Stimulated activated CD4-positive, alpha-beta T cell treated with anti-CD3 and anti-CD28 coated beads, Interleukin-1b, Interleukin-23, amount 100 ng/mL, for 1 hour (primary cell): ENCODE measurements around the gene MEGF11.

Source experiments
- DNase-seq, 2 donors: peaks; one replicate each; pipeline ENCODE4 v3.0.0-alpha.2; 2020; ENCODE audit warnings: low read depth in 2 of 2

The MEGF11 gene

DNA sequence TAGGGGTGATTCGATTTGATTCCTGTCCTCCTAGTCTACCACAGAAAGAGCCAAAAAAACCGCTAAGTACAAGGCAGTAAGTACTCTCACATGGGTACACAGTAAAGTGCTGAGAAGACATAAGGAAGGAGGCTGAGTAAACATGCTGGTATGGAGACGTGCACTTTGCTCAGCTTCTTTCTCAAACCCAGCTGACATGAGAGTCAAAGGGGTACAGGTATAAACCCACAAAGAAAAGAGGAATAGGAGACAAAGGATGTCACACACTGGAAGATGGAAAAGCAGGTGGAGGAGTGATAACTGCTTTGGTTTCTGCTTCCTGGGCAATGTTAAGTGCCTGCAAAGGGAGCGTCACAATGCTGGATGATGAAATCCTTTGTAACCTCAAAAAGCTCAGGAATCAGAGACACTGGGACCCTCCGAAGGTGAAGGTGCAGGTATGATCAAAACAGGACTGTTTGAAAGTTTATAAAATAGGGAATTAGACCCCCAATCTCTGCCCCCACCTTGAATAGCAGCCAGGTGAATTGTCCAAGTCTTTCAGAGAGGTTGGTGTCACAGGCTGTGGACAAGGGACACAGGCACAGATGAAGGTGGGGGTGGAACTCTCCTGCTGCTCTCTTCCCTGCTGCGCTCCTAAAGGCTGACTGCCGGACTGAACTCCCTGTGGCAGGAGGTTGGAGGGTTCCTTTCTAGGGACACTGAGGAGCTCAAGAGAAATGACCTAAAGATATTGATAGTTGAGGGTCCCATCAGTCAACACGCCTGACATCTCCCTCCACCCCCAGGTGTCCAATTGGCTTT is 282.4 kb downstream of the MEGF11 start:
- no peak for DNase-seq

GRCh38 chr15:65969865-65970816 is 283.4 kb downstream of the MEGF11 start:
- no peak for DNase-seq

DNA sequence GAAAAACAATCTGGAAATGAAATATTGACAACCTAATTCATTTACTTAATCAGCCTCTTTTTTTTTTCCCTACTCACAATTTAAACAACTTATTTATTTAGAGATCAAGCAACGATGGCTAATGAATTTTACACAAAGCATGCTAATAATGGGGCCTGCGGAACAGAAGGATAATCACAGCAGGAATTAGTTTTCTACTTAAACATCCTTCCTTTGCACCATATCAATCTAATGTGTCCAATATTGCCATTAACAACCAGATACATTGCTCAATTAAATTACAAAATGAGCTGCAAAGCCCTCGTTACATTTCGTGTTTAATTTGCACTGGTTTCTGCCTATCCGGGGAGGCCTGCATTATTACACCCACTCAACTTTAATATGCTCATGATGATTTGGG is 285.0 kb downstream of the MEGF11 start:
- DNase-seq, result no peak

- no peak for DNase-seq
Measured at GRCh38 chr15:65964792-65965433, 288.6 kb downstream of the MEGF11 start.

DNA sequence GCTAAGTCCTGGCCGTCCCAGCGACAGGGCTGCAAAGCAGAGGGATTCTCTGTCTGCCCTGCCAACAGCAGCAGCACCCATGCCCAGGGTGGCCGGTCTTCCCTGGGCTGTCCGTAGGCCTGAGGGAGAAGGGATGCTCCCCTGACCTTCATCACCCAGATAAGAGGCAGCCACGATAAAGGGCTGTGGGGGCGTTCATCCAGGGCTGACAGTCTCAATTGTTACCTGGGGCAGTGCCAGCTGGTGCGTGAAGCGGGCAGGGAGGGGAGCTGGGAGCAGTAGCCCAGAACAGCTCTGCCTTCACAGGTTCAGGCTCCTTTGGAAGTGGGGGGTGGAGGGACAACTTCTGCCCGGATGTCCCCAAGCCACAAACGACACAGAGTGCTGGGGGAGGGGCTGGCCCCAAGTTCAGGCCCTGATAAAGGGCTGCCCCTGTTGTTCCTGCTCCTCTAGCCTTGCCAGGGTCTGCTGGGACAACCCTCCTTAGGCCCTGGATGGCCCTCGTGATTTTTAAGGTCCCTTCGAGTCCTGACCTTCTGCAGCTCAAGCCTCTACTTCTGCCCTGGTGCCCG is 289.6 kb downstream of the MEGF11 start:
- DNase-seq, result no peak

DNA sequence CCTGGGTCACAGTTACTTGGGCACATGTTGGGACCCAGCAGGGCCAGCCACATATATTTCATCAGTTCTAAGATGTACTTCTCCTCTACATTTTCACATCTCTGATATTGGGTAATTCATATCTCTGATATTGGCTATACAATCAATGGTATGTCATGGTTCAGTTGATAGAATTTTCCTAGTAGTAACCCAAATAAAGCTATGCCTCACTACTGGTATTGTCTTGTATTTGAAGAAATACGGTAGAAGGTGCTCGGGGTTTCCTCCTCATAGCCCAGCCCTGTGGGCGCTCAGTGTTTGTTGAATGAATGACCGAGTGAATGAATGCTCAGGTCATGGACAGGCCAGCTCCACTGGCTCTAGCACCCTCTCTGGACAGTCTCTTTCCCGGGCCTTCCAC is 290.2 kb downstream of the MEGF11 start:
- DNase-seq, result no peak

GRCh38 chr15:65962187-65962586 is 291.4 kb downstream of the MEGF11 start:
- DNase-seq, result no peak

- DNase-seq, result no peak
Measured at GRCh38 chr15:65960586-65960985, 293.0 kb downstream of the MEGF11 start.

DNA sequence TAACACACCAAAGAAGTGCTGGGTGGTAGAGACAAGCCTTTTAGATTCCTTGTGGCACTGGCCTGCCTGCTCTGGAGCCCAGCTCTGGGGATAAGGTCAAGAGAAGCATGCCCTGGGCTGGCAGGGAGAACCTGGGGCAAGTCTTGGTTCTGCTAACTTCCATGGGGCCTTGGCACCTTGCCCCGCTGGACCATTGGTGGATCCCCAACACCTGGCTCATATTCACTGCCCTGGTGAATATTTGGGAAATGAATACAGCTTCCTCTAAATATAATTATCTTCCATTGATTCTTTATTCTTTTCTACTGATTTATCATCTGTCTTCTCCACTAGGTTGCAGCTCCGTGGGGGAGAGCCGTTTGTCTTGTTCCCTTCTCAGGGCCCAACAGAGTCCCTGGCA is 294.7 kb downstream of the MEGF11 start:
- DNase-seq, result no peak

DNA sequence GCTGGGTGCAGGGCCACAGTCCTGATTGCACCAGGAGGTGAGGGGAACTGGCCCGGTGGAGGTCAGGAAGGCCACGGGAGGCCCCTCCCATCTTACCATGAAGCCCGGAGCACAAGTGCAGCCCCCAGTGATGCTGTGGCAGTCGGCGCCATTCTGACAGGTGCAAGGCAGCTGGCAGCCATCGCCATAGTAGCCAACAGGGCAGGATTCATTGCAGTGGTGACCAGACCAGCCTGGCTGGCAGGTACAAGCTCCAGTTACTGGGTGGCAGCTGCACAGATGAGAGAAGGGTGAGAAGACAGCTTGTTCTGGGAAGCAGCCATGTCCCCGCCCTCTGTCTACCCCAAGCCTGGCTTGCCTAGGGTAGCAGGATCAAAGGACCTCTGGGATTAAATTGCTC is 296.1 kb downstream of the MEGF11 start:
- no peak for DNase-seq

DNA sequence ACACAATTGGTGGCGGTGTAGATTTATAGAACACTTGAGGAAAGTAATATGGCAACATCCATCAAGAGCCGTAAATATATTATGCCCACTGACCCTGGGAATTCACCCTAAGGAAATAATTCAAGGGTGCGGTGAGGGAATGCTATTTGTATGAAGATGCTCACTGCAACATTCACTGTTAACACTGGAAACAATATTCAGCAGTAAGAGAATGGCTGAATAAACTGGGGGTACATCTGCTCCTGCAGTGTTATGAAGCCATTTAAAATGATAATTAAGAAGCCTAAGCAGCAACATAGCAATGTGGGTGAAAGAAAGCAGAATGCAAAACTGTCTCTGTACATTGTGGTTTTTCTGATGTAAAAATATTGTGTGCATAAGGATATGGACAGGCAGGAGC is 296.7 kb downstream of the MEGF11 start:
- no peak for DNase-seq

GRCh38 chr15:65956307-65956706 is 297.2 kb downstream of the MEGF11 start:
- DNase-seq, result no peak

- no peak for DNase-seq
Measured at GRCh38 chr15:65954289-65954741, 299.2 kb downstream of the MEGF11 start.

DNA sequence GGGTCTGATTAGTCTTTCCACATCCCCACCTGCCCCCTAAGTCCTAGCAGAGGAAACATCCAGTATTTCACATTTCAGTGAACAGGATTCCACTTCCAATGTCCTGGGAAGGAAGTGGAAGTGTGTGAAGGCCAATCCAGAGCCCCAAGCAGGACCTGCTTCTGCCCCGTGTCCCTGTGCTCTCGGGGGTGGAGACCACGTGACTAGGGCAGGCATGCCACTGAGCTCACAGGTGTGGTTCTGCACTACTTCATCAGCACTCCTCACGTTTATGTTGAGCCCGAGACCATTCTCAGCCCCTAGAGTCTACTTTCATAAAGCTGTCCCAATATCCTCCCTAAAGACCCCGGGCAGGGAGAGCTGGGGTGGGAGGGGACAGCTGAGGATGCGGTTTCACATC is 299.9 kb downstream of the MEGF11 start:
- no peak for DNase-seq

DNA sequence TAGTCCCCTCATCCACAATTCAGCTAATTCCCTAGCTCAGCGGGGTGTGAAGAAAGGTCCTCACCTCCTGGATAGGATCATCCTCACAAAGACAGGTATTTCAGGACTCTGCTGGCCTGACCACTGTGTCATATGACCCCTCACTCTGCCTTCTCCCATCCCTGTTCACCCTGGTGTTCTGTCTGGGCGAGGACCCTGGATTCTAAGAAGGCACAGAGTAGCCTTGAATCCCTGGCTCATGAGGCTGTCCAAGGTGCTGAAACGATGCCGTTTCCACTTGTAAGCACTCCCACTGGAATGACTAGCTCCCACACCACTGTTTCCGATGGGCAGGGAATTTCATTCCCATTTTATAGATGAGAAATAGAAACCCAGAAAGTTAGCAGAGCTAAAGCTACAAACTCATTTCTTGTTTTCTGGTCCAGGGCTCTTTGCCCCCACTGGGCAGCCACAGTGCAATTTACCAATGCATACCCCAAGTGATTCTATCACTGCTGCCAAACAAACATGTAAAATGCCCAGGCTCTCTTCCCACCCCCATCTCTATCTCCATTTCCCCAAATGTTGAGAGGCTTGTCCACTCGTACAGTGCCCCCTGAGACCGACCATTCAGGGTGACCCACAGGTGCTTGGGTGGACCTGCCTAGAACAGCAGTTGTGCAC is 301.0 kb downstream of the MEGF11 start:
- no peak for DNase-seq

- no peak for DNase-seq
Measured at GRCh38 chr15:65951007-65951406, 302.5 kb downstream of the MEGF11 start.

DNA sequence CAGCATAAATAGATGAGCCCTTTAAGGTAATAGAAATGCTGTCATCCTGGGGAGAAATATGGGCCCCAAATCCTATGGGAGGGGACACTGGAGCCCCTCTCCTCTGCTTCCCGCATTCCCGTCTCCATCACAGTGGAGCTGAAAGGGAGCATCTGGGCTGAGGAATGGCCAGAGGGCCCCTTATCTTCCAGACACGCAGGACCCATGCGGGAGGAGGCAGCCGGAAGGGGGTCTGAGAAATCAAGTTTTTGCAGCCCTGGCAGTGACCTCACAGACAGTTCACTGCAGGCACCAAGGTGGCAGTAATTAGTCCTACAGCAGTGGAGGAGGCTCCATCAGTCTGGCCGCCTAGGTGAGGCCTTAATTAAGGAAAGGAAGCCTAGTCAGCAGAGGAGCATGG is 304.1 kb downstream of the MEGF11 start:
- no peak for DNase-seq

GRCh38 chr15:65949011-65949410 is 304.5 kb downstream of the MEGF11 start:
- DNase-seq, result no peak

DNA sequence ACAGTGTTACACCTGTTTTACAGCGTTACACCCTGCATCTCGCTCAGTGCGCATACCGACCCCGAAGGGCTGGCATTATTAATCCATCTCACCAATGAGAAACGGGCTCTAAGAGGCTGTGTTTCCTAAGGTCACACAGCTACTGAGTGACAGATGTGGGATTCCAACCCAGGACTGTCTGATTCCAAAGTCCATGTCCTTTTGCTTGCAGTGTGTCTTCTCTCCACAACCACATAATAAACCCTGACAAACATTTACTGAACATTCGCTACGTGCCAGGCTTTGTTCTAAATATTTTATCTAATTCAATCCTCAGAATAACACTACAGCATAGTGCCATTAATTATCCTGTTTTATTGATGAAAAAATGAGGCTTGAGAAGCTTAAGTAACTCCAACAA is 305.2 kb downstream of the MEGF11 start:
- no peak for DNase-seq

GRCh38 chr15:65947041-65947440 is 306.5 kb downstream of the MEGF11 start:
- no peak for DNase-seq

DNA sequence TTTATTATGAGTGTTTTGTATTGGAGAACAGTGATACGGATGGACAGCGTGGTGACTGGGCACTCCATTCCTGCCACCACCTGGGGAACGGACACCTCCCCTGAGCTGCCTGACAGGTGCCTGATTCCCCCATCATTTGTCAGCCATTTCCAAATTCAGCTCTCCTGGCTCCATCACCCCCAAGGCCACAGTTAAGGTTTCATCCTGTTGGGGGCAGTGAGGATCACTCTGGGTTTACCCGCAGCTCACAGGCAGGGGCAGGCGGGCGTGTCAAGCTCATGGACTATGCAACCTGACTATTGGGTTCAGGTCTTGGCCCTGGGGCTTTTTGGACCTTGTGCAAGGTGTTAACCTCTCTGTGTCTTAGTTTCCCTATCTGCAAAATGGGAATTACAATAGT is 307.9 kb downstream of the MEGF11 start:
- DNase-seq, result no peak
